Pancreas (tissue), 10 donors: Measurements from ENCODE around the gene CALN1. TPM values are rescaled to one million over a fixed set of nuclear protein-coding genes. Genes with fewer than 3 reads are reported as not detected.

Experiments used
- ATAC-seq, 4 donors: fragments of 200-7000 bp; cut with Tn5 transposase; one replicate each; pipeline versions ENCODE4 v1.8.0 to v1.9.1; 2020; ENCODE audit warnings: mild to moderate bottlenecking in 4 of 4, moderate library complexity in 4 of 4
- DNase-seq, 6 donors: peaks; one replicate each; pipeline ENCODE4 v3.0.0-alpha.2; 2020
- FAIRE-seq: peaks from 2 replicates; lab custom pipeline; 2012; peaks lifted over from hg19 to GRCh38; lab: Jason Lieb, UNC
- H3K27ac ChIP-seq, 4 donors: fragments of 200-600 bp; sonication (generic); 1 replicate in 3 of 4; 2 replicates in 1 of 4; pipeline versions ENCODE4 v1.5.0 to v1.8.0; 2020
- H3K27me3 ChIP-seq, 4 donors: fragments of 200-600 bp; one replicate each; pipeline ENCODE4 v1.8.0; 2021
- H3K36me3 ChIP-seq, 3 donors: fragments of 200-600 bp; sonication (generic) in 1 of 3; one replicate each; pipeline versions ENCODE4 v1.5.0 to v1.8.0; 2020 to 2021
- H3K4me1 ChIP-seq, 3 donors: fragments of 200-600 bp; one replicate each; pipeline ENCODE4 v1.8.0; 2021
- H3K4me3 ChIP-seq, 4 donors: fragments of 200-600 bp; sonication (generic) in 2 of 4; one replicate each; pipeline versions ENCODE4 v1.5.0 to v1.8.0; 2020 to 2021
- H3K9me3 ChIP-seq, 4 donors: fragments of 200-600 bp; one replicate each; pipeline ENCODE4 v1.8.0; 2021
- WGBS, 2 donors: extraction: QIAGEN DNeasy Blood & Tissue Kit; methylation state at CpG; one replicate each; pipeline ENCODE4 v1.1.7; 2013; 5-methylcytosine and 5-hydroxymethylcytosine counted together
- intact Hi-C, 3 donors: fragments of 100-400 bp; cut with DNase I; formaldehyde crosslinking; loops; one replicate each; pipeline versions ENCODE4 v1.11.1 to v1.14.2; 2022
- polyA plus RNA-seq, 2 donors: library from polyadenylated mRNA; stranded (reverse); fragments of 200-250 nt; gene quantifications; one replicate each; pipeline ENCODE4 v1.2.3, GENCODE V29; 2013
- total RNA-seq, 6 donors: library from RNA; stranded (reverse); fragmentation: NEBNext Ultra II Directional in 4 of 6; extraction: Animal tissue kit (Norgen Biotek cat#: 25700) in 4 of 6; gene quantifications; one replicate each; pipeline versions ENCODE4 v1.2.1 to v1.2.4, GENCODE V29; 2021 to 2023
- TF ChIP-seq, protein P1 (sequence below), 4 donors: fragments of 200-600 bp; sonication (generic) in 3 of 4; IDR thresholded peaks; one replicate each; pipeline versions ENCODE4 v1.5.0 to v1.8.0; 2021; ENCODE audit warnings: antibody characterized with exemption in 4 of 4
- donor health status: healthy with polysubstance abuse.
- donor health status: DM: no; HTN: no; CAD: no; lungs with moderate emphysema.
- donor health status: DM: no; HTN: no; CAD: no.
- donor health status: control.
- donor health status: control.
- donor health status: Bipolar disorder and iron deficiency.
- donor health status: DM: yes; HTN: yes; CAD: no.
- donor health status: DM: no; HTN: no; CAD: no.
- donor health status: DM: no; HTN: no; CAD: no.
- donor health status: DM: yes; HTN: yes; CAD: no.

Gene CALN1
- total and polyA plus RNA-seq, 8 donors, result 0.39 to 18.4 (median 1.5) TPM

DNA sequence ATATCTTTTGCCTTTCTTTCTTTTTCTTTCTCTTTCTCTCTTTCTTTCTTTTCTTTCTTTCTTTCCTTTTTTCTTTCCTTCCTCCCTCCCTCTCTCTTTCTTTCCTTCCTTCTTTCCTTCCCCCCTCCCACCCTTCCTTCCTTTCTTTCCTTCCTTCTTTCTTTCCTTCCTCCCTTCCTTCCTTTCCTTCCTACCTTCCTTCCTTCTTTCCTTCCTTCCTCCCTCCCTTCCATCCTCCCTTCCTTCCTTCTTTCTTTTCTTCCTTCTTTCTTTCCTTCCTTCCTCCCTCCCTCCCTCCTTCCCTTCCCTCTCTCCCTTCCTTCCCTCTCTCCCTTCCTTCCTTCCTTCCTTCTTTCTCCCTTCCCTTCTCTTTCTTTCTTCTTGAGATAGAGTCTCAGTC is 25.5 kb upstream of the CALN1 start:
- TF ChIP-seq, protein P1, sequence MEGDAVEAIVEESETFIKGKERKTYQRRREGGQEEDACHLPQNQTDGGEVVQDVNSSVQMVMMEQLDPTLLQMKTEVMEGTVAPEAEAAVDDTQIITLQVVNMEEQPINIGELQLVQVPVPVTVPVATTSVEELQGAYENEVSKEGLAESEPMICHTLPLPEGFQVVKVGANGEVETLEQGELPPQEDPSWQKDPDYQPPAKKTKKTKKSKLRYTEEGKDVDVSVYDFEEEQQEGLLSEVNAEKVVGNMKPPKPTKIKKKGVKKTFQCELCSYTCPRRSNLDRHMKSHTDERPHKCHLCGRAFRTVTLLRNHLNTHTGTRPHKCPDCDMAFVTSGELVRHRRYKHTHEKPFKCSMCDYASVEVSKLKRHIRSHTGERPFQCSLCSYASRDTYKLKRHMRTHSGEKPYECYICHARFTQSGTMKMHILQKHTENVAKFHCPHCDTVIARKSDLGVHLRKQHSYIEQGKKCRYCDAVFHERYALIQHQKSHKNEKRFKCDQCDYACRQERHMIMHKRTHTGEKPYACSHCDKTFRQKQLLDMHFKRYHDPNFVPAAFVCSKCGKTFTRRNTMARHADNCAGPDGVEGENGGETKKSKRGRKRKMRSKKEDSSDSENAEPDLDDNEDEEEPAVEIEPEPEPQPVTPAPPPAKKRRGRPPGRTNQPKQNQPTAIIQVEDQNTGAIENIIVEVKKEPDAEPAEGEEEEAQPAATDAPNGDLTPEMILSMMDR (IDR thresholded peaks at IDR 0.05), result no peak
- ATAC-seq, result no peak
- Histone ChIP-seq H3K4me3 (no peak overlapping the region), H3K9me3 (no peaks in the 10 kb centered on the region), H3K4me1 (no peaks in the 10 kb centered on the region), H3K27ac (no peak overlapping the region), H3K27me3 (no peaks in the 10 kb centered on the region), H3K36me3 (no peaks in the 10 kb centered on the region)
- no peak for DNase-seq
- FAIRE-seq, result no peak
- intact Hi-C loops, result no loop called here

GRCh38 chr7:72437061-72437585 is 25.0 kb upstream of the CALN1 start:
- ATAC-seq (no peak), DNase-seq (no peak), FAIRE-seq (no peak)
- intact Hi-C loops, result no loop called here
- 75 to 84% methylated on average over 2 of the region's 2 CpGs for WGBS, 2 donors
- Histone ChIP-seq H3K27me3 (no peaks in the 10 kb centered on the region), H3K4me3 (no peak overlapping the region), H3K36me3 (no peaks in the 10 kb centered on the region), H3K4me1 (no peaks in the 10 kb centered on the region), H3K9me3 (no peaks in the 10 kb centered on the region), H3K27ac (no peak overlapping the region)
- TF ChIP-seq, protein P1 (IDR thresholded peaks at IDR 0.05), result no peak

DNA sequence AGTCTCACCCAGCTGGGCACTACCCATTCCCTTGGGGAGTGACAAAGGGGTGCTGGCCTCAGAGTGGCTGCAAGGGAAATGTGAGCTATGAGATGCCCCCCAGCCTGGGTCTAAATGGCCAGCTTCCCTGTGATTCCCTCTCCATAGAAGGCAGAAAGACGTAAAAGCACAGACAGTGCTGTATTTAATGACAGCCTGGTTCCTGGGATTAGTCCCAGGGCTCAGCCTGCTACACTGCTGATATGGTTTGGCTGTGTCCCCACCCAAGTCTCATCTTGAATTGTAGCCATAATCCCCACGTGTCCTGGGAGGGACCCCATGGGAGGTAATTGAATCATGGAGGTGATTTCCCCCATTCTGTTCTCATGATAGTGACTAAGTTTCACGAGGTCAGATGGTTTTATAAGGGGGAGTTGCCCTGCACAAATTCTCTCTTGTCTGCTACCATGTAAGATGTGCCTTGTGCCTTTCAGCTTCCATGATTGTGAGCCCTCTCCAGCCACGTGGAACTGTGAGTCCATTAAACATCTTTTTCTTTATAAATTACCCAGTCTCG is 23.9 kb upstream of the CALN1 start:
- Histone ChIP-seq H3K4me1 (no peaks in the 10 kb centered on the region), H3K4me3 (no peak overlapping the region), H3K27ac (no peak overlapping the region), H3K27me3 (no peaks in the 10 kb centered on the region), H3K9me3 (no peaks in the 10 kb centered on the region), H3K36me3 (no peaks in the 10 kb centered on the region)
- ATAC-seq, result no peak
- TF ChIP-seq, protein P1 (IDR thresholded peaks at IDR 0.05), result no peak
- intact Hi-C loops, result no loop called here
- FAIRE-seq, result no peak
- WGBS, 2 donors, result 49 to 50% methylated on average over 5 of the region's 5 CpGs
- no peak for DNase-seq

- DNase-seq (no peak), FAIRE-seq (no peak), ATAC-seq (no peak)
- Histone ChIP-seq H3K4me1 (no peaks in the 10 kb centered on the region), H3K4me3 (no peak overlapping the region), H3K36me3 (no peaks in the 10 kb centered on the region), H3K27me3 (no peaks in the 10 kb centered on the region), H3K27ac (no peak overlapping the region), H3K9me3 (no peaks in the 10 kb centered on the region)
- 47 to 49% methylated on average over 15 of the region's 15 CpGs for WGBS, 2 donors
- intact Hi-C loops, result no loop called here
- TF ChIP-seq, protein P1 (IDR thresholded peaks at IDR 0.05), result no peak
Measured at GRCh38 chr7:72435366-72435765, 23.2 kb upstream of the CALN1 start.

DNA sequence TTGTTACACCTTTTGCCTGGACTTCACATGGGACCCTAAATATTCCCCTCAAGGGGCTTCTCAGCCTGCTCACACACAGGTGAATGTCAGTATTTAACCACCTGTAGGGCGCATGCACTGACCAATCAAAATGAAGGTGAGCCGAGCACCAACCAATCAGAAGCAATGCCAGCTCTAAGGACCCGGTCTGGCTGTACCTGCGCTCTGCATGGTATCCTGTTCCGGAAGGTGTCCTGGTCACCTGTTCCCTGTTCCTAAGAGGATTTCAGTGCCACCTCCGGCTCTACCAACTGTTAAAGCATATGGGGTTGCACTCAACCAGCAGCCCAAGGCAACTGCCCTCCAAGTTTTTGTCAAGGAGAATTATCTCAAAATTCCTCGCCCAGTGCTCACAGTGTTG is 18.4 kb upstream of the CALN1 start:
- H3K9me3 ChIP-seq, result no peaks in the 10 kb centered on the region
- no peaks in the 10 kb centered on the region for H3K27me3 ChIP-seq
- H3K4me1 ChIP-seq, result no peaks in the 10 kb centered on the region
- no peak overlapping the region for H3K27ac ChIP-seq
- 79 to 81% methylated on average over 7 of the region's 7 CpGs for WGBS, 2 donors
- H3K4me3 ChIP-seq, result no peak overlapping the region
- TF ChIP-seq, protein P1 (IDR thresholded peaks at IDR 0.05), result no peak
- H3K36me3 ChIP-seq, result no peaks in the 10 kb centered on the region
- FAIRE-seq (no peak), DNase-seq (no peak), ATAC-seq (no peak)
- intact Hi-C loops, result no loop called here
